GM21737 (cell line): ENCODE results near the gene PABPN1L.

Experiments used
- ATAC-seq: cut with Tn5 transposase; IDR thresholded peaks from one replicate; pipeline ENCODE4 v1.9.1; 2021; ENCODE audit warnings: mild to moderate bottlenecking, moderate library complexity; ENCODE audit not compliant: unreplicated experiment

Gene PABPN1L

GRCh38 chr16:88814144-88814502 is 52.3 kb downstream of the PABPN1L start:
- no peak for ATAC-seq
